HG02678 (cell line): ENCODE measurements around the gene ITGAL.
A peak's percentile ranks its signal among the peaks of the same experiment; 100 is the strongest.
"Not testable (repeated sequence)": the region's sequence is repeated elsewhere in the genome, so short reads cannot be mapped to it uniquely, and the experiment has no call there.

Experiments
- ATAC-seq: cut with Tn5 transposase; IDR thresholded peaks from one replicate; pipeline ENCODE4 v1.9.1; 2021; ENCODE audit warnings: mild to moderate bottlenecking, moderate library complexity; ENCODE audit not compliant: unreplicated experiment

The ITGAL gene

DNA sequence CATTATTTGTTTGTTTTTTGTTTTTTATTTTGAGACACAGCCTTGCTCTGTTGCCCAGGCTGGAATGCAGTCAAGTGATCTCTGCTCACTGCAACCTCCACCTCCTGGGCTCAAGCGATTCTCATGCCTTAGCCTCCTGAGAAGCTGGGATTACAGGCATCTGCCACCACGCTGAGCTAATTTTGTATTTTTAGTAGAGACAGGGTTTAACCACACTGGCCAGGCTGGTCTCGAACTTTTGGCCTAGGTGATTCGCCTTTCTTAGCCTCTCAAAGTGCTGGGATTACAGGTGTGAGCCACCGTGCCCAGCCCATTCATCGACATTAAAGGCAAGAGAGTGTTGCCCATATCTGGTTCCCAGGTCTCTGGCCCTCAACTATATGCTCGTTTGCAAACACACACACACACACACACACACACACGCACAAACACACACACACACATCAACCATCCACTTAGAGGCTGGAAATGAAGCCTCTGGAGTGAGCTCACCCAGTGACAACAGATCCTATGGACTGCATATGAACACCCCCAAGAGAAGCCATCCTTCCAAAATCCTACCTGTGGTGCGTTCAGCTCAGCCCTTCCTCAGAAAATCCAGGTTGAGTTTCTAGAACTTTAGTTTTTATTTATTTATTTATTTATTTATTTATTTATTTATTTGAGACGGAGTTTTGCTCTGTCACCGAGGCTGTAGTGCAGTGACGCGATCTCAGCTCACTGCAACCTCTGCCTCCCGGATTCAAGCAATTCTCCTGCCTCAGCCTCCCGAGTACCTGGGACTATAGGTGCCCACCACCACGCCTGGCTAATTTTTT, 14.6 kb upstream of the ITGAL start:
- no peak for ATAC-seq

DNA sequence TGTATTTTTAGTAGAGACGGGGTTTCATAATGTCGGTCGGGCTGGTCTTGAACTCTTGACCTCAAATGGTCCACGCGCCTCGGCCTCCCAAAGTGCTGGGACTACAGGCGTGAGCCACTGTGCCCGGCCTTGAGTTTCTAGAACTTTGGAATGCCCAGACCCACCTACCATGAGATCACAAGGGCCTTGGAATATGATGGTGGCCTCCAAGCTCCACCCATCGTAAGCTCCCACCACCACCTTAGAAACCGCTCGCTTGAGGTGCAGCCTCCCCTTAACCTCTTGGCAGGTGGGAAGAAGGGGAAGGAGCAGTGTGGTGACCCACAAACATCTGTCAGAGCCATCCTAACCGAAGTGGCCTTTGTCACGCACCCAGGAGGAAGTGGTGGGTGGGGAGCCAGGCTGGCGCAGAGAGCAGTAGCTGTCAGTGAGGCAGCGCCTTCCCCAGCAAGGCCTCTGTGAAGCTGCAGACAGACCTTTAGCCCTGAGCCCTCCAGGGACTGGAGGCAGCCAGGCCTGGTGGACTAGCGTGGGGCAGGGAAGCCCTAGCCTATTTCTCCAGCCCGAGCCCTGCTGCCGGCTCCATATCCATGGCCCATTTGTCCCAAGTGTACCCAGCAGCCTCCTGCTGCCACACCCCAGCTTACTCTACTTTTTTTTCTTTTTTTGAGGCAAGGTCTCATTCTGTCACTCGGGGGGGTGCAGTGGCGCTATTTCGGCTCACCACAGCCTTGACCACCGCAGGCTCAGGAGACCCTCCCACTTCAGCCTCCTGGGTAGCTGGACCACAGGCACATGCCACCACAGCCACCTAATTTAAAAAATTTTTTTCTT, 13.8 kb upstream of the ITGAL start:
- ATAC-seq, result peak; percentile 86

DNA sequence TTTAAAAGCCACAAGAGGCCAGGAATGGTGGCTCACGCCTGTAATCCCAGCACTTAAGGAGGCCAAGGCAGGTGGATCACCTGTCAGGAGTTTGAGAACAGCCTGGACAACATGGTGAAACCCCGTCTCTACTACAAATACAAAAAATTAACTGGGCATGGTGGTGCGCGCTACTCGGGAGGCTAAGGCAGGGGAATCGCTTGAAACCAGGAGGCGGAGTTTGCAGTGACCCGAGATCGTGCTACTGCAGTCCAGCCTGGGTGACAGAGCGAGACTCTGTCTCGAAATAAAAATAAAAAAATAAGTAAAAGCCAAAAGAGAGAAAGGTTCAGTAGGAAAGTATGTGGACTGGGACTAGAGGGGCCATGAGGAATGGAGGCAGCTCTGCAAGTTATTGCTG, 13.1 kb upstream of the ITGAL start:
- ATAC-seq, result no peak

DNA sequence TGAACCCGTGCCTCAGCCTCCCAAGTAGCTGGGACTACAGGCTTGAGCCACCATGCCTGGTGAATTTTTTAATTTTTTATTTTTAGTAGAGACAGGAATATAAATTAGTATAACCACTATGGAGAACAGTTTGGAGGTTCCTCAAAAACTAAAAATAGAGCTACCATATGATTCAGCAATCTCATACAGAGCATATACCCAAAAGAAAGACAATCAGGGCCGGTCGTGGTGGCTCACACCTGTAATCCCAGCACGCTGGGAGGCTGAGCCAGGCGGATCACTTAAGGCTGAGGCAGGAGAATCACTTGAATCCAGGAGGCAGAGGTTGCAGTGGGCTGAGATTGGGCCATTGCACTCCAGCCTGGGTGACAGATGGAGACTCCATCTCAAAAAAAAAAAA, 11.1 kb upstream of the ITGAL start:
- not testable (repeated sequence) for ATAC-seq

DNA sequence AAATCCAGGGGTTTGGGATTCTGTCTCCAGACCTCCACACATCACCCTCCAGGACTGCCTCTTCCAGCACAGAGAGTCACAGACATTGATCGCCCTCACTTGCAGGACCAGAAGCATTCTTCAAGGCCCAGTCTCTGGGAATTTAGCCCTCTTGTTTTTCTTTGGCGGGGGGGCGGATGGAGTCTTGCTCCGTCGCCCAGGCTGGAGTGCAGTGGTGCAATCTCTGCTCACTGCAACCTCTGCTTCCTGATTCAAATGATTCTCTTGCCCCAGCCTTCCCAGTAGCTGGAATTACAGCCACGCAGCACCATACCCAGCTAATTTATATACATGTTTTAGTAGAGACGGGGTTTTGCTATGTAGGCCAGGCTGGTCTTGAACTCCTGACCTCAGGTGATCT, 8.5 kb upstream of the ITGAL start:
- ATAC-seq, result no peak

DNA sequence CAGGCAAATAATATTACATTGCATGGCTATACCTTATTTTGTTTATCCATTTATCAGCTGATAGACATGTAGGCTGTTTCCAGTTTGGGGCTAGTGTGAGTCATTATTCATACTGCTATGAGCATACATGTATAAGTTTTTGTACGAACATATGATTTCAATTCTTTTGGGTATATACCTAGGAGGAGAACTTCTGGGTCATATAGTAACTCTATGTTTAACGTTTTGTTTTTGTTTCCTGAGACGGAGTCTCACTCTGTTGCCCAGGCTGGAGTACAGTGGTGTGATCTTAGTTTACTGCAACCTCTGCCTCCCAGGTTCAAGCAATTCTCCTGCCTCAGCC, 2.4 kb upstream of the ITGAL start:
- ATAC-seq, result no peak

DNA sequence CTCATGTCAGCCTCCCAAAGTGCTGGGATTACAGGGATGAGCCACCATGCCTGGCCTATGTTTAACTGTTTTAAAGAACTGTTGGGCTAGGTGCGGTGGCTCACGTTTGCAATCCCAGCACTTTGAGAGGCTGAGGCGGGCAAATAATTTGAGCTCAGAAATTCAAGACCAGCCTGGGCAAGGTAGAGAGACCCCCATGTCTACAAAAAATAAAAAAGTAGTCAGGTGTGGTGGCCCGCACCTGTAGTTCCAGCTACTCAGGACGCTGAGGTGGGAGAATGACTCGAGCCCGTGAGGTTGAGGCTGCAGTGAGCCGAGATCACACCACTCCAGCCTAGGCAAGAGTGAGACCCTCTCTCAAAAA, 1.9 kb upstream of the ITGAL start:
- ATAC-seq, result no peak

DNA sequence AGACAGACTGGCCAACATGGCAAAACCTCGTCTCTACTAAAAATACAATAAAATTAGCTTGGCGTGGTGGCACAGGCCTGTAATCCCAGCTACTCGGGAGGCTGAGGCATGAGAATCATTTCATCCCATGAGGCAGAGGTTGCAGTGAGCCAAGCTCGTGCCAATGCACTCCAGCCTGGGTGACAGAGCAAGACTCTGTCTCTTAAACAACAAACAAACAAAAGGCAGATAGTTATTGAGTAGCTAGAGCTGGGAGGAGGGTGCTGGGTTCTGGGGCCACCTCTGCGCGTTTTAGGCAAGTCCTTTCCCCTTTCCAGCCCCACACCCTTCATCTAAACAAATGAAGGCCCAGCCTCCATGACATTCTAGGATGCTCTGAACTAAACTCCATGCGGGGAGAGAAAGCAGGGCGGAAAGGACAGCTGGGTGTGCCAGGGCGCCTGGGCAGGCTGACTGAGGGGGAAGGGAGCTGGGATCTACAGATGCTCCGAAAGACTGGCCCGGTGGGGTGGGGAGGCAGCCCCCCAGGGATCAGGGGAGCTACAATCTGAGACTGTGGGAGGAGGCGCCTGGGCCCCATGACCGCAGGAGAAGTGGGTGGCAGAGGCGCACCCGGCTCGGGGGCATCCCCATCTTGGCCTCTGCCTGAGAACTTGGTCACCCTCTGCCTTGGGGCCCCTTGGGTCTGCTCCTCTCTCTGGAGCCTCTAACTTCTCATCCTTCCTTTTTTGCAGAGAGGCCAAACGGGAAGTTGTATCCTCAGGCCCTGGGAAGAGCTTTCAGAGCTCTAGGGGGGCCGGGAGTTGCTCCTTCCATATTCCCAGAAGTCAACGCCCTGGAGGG, 910 bp downstream of the ITGAL start:
- ATAC-seq, result no peak

DNA sequence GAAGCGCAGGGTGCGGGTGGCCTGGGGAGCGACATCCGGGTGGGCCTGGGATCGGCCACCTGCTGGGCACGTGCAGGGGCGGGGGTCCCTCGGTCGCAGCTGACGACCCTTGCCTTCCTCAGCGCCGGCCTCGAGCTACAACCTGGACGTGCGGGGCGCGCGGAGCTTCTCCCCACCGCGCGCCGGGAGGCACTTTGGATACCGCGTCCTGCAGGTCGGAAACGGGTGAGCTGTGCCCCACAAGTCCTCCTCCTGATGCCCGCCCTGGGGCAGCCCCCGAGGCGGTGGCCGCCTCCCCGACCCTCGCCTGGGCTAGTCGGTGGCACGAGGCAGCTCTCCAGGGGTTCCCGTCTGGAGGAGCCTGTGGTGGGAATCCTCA, 1.5 kb downstream of the ITGAL start:
- ATAC-seq, result no peak

DNA sequence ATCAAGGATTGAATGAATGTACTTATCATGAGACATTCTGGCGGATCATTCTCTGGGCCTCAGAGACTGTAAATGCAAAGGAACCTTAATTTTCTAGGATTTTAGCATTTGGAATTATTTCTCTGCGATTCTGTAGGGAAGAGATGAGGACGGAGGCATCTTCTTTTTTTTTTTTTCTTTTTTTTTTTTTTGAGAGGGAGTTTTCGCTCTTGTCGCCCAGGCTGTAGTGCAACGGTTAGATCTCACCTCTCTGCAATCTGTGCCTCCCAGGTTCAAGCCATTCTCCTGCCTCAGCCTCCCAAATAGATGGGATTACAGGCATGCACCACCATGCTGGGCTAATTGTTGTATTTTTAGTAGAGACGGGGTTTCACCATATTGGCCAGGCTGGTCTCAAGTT, 2.1 kb downstream of the ITGAL start:
- no peak for ATAC-seq

DNA sequence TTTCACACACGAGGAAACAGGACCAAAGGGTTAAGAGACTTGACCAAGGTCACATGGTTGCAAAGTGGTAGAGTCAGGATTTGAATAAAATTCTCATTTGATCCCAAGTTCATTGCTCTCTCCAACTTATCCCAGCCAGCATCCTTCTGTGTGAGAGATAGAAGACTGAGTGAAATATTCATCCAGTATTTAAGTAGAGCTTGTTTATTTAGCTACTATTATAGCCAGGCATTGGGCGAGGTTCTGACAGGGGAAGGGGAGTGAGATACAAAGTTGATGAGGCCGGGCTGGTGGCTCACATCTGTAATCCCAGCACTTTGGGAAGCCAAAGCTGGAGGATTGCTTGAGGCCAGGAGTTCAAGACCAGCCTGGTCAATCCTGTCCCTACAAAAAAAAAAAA, 4.4 kb downstream of the ITGAL start:
- ATAC-seq, result no peak

DNA sequence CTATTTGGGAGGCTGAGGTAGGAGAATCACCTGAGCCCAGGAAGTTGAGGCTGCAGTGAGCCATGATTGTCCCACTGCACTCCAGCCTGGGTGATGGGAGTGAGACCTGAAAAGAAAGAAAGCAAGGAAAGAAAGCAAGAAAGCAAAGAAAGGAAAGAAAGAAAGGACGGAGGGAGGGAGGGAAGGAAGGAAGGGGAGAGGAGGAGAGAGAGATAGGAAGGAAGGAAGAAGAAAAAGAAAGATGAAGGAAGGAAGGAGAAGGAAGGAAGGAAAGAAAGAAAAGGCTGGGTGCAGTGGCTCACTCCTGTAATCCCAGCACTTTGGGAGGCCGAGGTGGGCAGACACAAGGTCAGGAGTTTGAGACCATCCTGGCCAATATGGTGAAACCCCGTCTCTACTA, 5.2 kb downstream of the ITGAL start:
- ATAC-seq, result not testable (repeated sequence)

DNA sequence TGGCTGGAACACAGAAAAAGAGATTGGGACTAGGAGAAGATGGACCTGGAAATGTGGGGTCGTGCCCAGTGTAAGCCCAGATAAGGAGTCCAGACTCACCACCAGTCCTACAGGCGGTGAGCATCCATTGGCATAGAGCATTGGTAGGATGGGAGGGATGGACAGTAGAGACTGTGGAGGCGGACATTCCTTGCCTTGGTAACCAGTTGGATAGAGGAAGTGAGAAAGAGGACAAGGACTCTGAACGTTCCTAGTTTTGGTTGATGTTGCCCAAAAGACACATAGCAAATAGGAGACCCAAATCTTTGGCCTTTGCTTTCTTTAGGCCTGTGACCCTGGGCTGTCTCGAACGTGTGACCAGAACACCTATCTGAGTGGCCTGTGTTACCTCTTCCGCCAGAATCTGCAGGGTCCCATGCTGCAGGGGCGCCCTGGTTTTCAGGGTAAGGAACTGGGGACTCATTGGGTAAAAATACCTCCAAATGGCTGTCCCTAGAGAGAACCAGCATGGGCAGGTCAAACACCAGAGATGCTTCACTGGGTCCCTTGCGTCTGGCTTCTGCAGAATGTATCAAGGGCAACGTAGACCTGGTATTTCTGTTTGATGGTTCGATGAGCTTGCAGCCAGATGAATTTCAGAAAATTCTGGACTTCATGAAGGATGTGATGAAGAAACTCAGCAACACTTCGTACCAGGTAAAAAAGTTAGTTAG, 6.4 kb downstream of the ITGAL start:
- no peak for ATAC-seq

DNA sequence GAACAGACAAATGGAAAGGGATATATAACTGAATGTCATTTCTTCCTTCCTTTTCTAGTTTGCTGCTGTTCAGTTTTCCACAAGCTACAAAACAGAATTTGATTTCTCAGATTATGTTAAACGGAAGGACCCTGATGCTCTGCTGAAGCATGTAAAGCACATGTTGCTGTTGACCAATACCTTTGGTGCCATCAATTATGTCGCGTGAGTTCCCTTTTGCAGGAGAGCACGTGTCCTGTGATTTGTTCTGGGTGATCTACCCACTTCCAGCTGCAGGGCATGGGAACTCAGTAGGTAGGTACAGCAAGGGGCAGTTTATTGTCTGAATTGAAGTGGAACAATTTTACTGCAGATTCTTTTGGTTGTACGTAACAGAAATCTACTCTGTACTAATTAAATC, 8.8 kb downstream of the ITGAL start:
- no peak for ATAC-seq

DNA sequence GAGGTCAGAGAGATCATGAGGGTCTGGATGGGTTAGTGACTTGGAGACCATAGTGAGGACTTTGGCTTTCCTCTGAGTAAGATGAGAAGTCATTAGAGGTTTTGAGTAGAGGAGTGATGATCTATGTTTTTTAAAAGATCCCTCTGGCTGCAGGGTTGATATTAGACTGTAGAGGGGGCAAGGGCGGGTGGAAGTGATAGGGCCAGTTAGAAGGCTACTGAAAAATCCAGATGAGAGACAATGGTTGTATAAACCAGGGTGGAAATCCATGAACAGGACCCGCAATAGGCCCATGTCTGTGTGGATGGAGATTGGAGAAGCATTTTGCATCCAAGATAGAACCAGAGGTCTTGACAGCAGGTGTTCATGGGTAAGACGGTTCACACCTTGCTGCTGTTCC, 9.8 kb downstream of the ITGAL start:
- ATAC-seq, result no peak

DNA sequence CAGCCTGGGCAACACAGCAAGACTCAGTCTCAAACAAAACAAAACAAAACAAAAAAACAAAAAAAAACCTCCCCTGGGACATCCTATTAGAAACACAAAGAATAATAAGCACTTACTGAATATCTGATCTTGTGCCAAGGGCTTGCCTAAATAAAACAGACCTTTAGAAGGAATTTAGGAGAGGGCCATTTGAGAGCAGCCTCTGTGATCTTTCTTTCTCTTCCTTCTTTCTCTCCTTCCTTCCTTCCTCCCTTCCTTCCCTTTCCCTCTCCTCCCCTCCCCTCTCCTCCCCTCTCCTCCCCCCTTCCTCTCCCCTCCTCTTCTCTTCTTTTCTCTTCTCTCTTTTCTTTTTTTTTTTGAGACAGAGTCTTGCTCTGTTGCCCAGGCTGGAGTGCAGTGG, 12.3 kb downstream of the ITGAL start:
- ATAC-seq, result no peak

DNA sequence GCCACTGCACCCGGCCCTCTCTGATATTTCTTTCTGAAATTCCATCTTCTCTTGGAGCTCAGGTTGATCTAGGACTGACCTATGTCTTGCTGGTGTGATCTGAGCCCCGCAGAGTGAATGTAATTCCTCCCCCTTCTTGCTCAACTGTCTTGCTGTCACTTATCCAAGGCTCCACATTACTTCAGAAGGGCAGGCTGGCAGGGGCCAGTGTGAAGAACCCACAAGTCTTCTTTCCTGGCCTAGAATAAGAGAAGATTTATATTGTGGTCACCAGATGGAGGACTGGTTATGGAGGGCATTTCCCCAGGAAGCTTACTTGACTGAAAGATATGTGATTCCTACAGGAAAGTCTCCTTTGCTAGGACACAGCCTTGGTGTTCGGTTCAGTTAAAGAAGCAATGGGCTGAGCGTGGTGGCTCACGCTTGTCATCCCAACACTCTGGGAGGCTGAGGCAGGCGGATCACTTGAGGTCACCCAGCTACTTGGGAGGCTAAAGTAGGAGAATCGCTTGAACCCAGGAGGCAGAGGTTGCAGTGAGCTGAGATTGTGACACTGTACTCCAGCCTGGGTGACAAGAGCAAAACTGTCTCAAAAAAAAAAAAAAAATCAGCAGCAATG, 13.4 kb downstream of the ITGAL start:
- no peak for ATAC-seq

DNA sequence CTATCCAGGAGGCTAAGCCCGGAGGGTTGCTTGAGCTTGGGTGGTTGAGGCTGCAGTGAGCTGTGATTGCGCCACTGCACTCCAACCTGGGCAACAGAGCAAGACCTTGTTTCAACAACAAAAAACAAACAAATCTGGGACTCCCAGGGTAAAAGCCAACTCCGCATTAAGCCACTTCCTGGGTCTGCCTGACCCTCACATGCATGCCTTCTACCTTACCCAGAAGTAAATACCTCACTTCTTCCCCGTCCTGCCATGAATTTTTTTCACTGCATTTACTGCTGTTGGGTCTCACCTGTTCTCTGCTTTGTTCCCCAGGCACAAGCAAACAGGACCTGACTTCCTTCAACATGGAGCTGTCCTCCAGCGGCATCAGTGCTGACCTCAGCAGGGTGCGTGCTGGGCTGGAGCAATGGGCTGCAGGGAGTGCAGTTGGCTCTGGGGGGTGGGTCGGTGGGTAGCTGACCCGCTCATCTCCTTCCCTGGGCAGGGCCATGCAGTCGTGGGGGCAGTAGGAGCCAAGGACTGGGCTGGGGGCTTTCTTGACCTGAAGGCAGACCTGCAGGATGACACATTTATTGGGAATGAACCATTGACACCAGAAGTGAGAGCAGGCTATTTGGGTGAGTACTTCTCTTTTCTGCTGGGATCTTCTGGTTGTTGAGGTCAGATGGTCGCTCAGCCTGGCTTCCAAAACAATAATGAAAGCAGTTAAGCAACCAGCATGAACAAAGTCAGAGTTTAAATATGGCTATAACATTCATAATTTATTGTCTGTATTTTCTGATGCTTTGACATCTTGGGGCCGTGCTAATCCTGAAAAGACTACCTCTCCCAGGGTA, 16.4 kb downstream of the ITGAL start:
- ATAC-seq, result no peak

DNA sequence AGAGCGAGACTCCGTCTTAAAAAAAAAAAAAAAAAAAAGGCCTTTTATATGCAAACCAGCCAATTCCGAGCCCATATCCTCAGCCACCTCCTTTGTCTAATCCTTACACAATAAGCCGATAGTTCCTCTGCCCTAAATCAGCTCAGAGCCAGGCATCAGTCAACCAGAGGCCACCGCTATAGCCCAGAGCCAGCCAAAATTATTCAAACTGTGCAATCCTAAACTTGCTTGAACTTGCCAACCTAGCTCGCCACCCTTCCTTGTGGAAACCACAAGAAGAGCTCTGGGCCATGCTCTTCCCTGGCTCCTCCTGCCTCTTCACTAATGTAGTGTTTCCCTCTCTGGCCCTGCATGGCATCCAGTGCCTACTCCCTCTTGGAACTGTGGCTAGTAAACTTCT, 17.7 kb downstream of the ITGAL start:
- ATAC-seq, result no peak

DNA sequence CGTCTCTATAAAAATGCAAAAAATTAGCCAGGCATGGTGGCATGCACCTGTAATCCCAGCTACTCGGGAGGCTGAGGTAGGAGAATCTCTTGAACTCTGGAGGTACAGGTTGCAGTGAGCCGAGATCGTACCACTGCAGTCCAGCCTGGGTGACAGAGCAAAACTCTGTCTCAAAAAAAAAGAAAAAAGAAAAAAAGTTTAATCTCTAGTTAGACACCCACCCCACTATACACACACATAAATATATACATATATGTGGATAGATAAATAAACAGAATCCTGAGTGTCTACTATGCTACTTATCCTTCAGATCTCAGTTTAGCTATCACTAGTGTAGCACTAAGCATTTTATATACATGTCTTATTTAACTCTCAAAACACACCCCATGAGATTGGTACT, 18.7 kb downstream of the ITGAL start:
- ATAC-seq, result no peak
